H9 (cell line): ENCODE measurements around the gene ABCF2. TPM values are rescaled to one million over a fixed set of nuclear protein-coding genes. Genes with fewer than 3 reads are reported as not detected.

Experiments
- DNase-seq: peaks from one replicate; pipeline ENCODE4 v3.0.0-alpha.2; 2017
- H2AFZ ChIP-seq: one replicate; pipeline ENCODE4 v1.6.1; 2013; ENCODE audit warnings: mild to moderate bottlenecking, low read length, control low read depth, moderate library complexity
- H2AK5ac ChIP-seq: 2 replicates; pipeline ENCODE4 v1.6.1; 2013; ENCODE audit warnings: low read length, control low read depth, mixed read lengths; ENCODE audit not compliant: insufficient read length
- H2BK120ac ChIP-seq: one replicate; pipeline ENCODE4 v1.6.1; 2013; ENCODE audit warnings: low read depth, mild to moderate bottlenecking, low read length, control low read depth, inconsistent platforms; ENCODE audit not compliant: poor library complexity, severe bottlenecking
- H2BK12ac ChIP-seq: 2 replicates; pipeline ENCODE4 v1.6.1; 2013; ENCODE audit warnings: low read length, control low read depth, mixed read lengths, low read depth; ENCODE audit not compliant: insufficient read length
- H2BK15ac ChIP-seq: 2 replicates; pipeline ENCODE4 v1.6.1; 2013; ENCODE audit warnings: low read depth, low read length, control low read depth
- H2BK20ac ChIP-seq: one replicate; pipeline ENCODE4 v1.6.1; 2013; ENCODE audit warnings: low read depth, mild to moderate bottlenecking, low read length, control low read depth, inconsistent platforms; ENCODE audit not compliant: poor library complexity, severe bottlenecking
- H2BK5ac ChIP-seq: 2 replicates; pipeline ENCODE4 v1.6.1; 2013; ENCODE audit warnings: low read length, control low read depth, mixed read lengths; ENCODE audit not compliant: insufficient read length
- H3K14ac ChIP-seq: 2 replicates; pipeline ENCODE4 v1.6.1; 2013; ENCODE audit warnings: low read length, control low read depth; ENCODE audit not compliant: insufficient read depth
- H3K18ac ChIP-seq: 2 replicates; pipeline ENCODE4 v1.6.1; 2013; ENCODE audit warnings: low read depth, mild to moderate bottlenecking, mixed read lengths, low read length, control low read depth; ENCODE audit not compliant: insufficient read length
- H3K23ac ChIP-seq: 2 replicates; pipeline ENCODE4 v1.6.1; 2013; ENCODE audit warnings: low read length, control low read depth, mixed read lengths, low read depth; ENCODE audit not compliant: insufficient read length
- H3K23me2 ChIP-seq: 2 replicates; pipeline ENCODE4 v1.6.1; 2013; ENCODE audit warnings: low read depth, mild to moderate bottlenecking, mixed read lengths, low read length, control low read depth; ENCODE audit not compliant: insufficient read length, poor library complexity, severe bottlenecking
- H3K27ac ChIP-seq: 2 replicates; pipeline ENCODE4 v1.5.1; 2013; ENCODE audit warnings: low read length, control low read depth, mixed read lengths, low read depth; ENCODE audit not compliant: insufficient read length
- H3K27me3 ChIP-seq: 2 replicates; pipeline ENCODE4 v1.6.1; 2013; ENCODE audit warnings: low read length, control low read depth, inconsistent platforms; ENCODE audit not compliant: insufficient read depth
- H3K4ac ChIP-seq: 2 replicates; pipeline ENCODE4 v1.6.1; 2013; ENCODE audit warnings: low read depth, mild to moderate bottlenecking, control low read depth, inconsistent platforms, low read length, moderate library complexity
- H3K4me1 ChIP-seq: 2 replicates; pipeline ENCODE4 v1.6.1; 2013; ENCODE audit warnings: low read length, control low read depth, inconsistent platforms; ENCODE audit not compliant: insufficient read depth
- H3K4me2 ChIP-seq: 2 replicates; pipeline ENCODE4 v1.6.1; 2013; ENCODE audit warnings: low read length, control low read depth, mixed read lengths; ENCODE audit not compliant: insufficient read length, insufficient read depth
- H3K56ac ChIP-seq: 2 replicates; pipeline ENCODE4 v1.6.1; 2013; ENCODE audit warnings: low read depth, mild to moderate bottlenecking, mixed read lengths, low read length, control low read depth; ENCODE audit not compliant: insufficient read length
- H3K79me1 ChIP-seq: 2 replicates; pipeline ENCODE4 v1.6.1; 2013; ENCODE audit warnings: low read depth, mild to moderate bottlenecking, moderate library complexity, low read length, control low read depth, inconsistent platforms; ENCODE audit not compliant: insufficient read depth, poor library complexity, severe bottlenecking
- H3K79me2 ChIP-seq: 2 replicates; pipeline ENCODE4 v1.6.1; 2013; ENCODE audit warnings: low read length, control low read depth, inconsistent platforms; ENCODE audit not compliant: insufficient read depth
- H3K9ac ChIP-seq: 2 replicates; pipeline ENCODE4 v1.6.1; 2013; ENCODE audit warnings: low read length, control low read depth, mixed read lengths; ENCODE audit not compliant: insufficient read length; ENCODE audit errors: extremely low read depth
- H3K9me3 ChIP-seq: one replicate; pipeline ENCODE4 v1.6.1; 2013; ENCODE audit warnings: low read depth, low read length, inconsistent platforms; ENCODE audit not compliant: control insufficient read depth
- H3T11ph ChIP-seq: one replicate; pipeline ENCODE4 v1.6.1; 2013; ENCODE audit warnings: mild to moderate bottlenecking, low read length, control low read depth, inconsistent platforms
- H4K20me1 ChIP-seq: one replicate; pipeline ENCODE4 v1.6.1; 2013; ENCODE audit not compliant: control insufficient read depth, insufficient read length, insufficient read depth
- H4K5ac ChIP-seq: 2 replicates; pipeline ENCODE4 v1.6.1; 2013; ENCODE audit warnings: low read depth, mild to moderate bottlenecking, mixed read lengths, low read length, control low read depth; ENCODE audit not compliant: insufficient read length
- H4K8ac ChIP-seq: replicated peaks from 2 replicates; pipeline ENCODE4 v1.6.1; 2013; ENCODE audit warnings: low read length, control low read depth, mixed read lengths, low read depth; ENCODE audit not compliant: insufficient read length
- H4K91ac ChIP-seq: 2 replicates; pipeline ENCODE4 v1.6.1; 2013; ENCODE audit warnings: low read depth, mild to moderate bottlenecking, moderate library complexity, mixed read lengths, low read length, control low read depth; ENCODE audit not compliant: insufficient read length
- H3K27ac Mint-ChIP-seq, 3 experiments: 2 replicates in 2 of 3; 3 replicates in 1 of 3; pipeline ENCODE4 v1.8.0; 2020 to 2021; ENCODE audit warnings: mixed read lengths in 3 of 3, mild to moderate bottlenecking in 1 of 3, moderate library complexity in 1 of 3
- H3K27me3 Mint-ChIP-seq: 2 replicates; pipeline ENCODE4 v1.8.0; 2021; ENCODE audit warnings: low read depth, mild to moderate bottlenecking, moderate library complexity, mixed read lengths
- H3K36me3 Mint-ChIP-seq, 3 experiments: 2 replicates in 2 of 3; 3 replicates in 1 of 3; pipeline ENCODE4 v1.8.0; 2020 to 2021; ENCODE audit warnings: low read depth in 3 of 3, mixed read lengths in 3 of 3; ENCODE audit not compliant: insufficient read depth in 1 of 3
- H3K4me1 Mint-ChIP-seq, 2 experiments: 2 replicates each; pipeline ENCODE4 v1.8.0; 2020; ENCODE audit warnings: mixed read lengths in 2 of 2
- H3K4me3 Mint-ChIP-seq, 2 experiments: 2 replicates in 1 of 2; 3 replicates in 1 of 2; pipeline ENCODE4 v1.8.0; 2020 to 2021; ENCODE audit warnings: mild to moderate bottlenecking in 2 of 2, mixed read lengths in 2 of 2, moderate library complexity in 1 of 2
- H3K9me3 Mint-ChIP-seq, 2 experiments: 2 replicates in 1 of 2; 3 replicates in 1 of 2; pipeline ENCODE4 v1.8.0; 2020; ENCODE audit warnings: mild to moderate bottlenecking in 2 of 2, mixed read lengths in 2 of 2, moderate library complexity in 1 of 2
- CTCF ChIP-seq: fragments of 200-600 bp; sonication (generic); conservative IDR thresholded peaks from 3 replicates; pipeline ENCODE4 v1.8.0; 2021; ENCODE audit warnings: antibody characterized with exemption, mild to moderate bottlenecking
- WGBS: extraction: QIAGEN DNeasy Blood & Tissue Kit; methylation state at CpG from one replicate; pipeline ENCODE4 v1.1.7; 2013; ENCODE audit warnings: missing lambda C conversion rate, low lambda C conversion rate, mixed read lengths; ENCODE audit not compliant: insufficient read length; ENCODE audit errors: extremely low coverage; 5-methylcytosine and 5-hydroxymethylcytosine counted together
- total RNA-seq: library from RNA; stranded (reverse); gene quantifications from 2 replicates; pipeline ENCODE4 v1.2.1, GENCODE V29; 2021

Gene ABCF2
- total RNA-seq, 1 experiment from 2014 or later, result 70.1 TPM

- Histone ChIP-seq H4K91ac (no peak overlapping the region), H4K20me1 (no peaks in the 10 kb centered on the region), H3K4me2 (no peak overlapping the region), H4K5ac (no peak overlapping the region), H2BK12ac (no peak overlapping the region), H3K14ac (no peak overlapping the region), H2AK5ac (no peak overlapping the region), H2BK20ac (no peak overlapping the region), H3K4me1 (no peaks in the 10 kb centered on the region), H2BK5ac (no peak overlapping the region), H3K18ac (no peak overlapping the region), H2AFZ (no peak overlapping the region), H3K27ac (no peak overlapping the region), H3K9me3 (no peaks in the 10 kb centered on the region), H3K79me2 (no peaks in the 10 kb centered on the region), H3K79me1 (no peaks in the 10 kb centered on the region), H3T11ph (no peak overlapping the region), H3K27me3 (no peaks in the 10 kb centered on the region), H2BK120ac (no peak overlapping the region), H3K9ac (no peak overlapping the region), H3K23ac (no peak overlapping the region), H3K56ac (no peak overlapping the region), H3K23me2 (no peaks in the 10 kb centered on the region), H2BK15ac (no peak overlapping the region), H4K8ac (no peak overlapping the region), H3K4ac (no peak overlapping the region)
- peaks cover 3 to 6% of the 10 kb centered on the region in 2 experiments; a peak in 3 of 5 replicates for H3K9me3 Mint-ChIP-seq
- H3K36me3 Mint-ChIP-seq, result peaks cover 0 to 3% (median 0%) of the 10 kb centered on the region in 3 experiments; a peak in 2 of 7 replicates
- no CpG with 5 or more reads among the region's 8 CpGs for WGBS
- H3K4me1 Mint-ChIP-seq, result peaks cover 3 to 8% of the 10 kb centered on the region in 2 experiments; a peak in 3 of 4 replicates
- no peak for TF ChIP-seq CTCF
- no peak overlapping the region for H3K4me3 Mint-ChIP-seq
- peak; percentile 10 for DNase-seq
- H3K27me3 Mint-ChIP-seq, result peaks cover 69% of the 10 kb centered on the region
- no peak overlapping the region for H3K27ac Mint-ChIP-seq
Measured at GRCh38 chr7:151179287-151179860, 47.6 kb downstream of the ABCF2 start.
